ENCODE measurements around the gene IQSEC1. TPM values are rescaled to one million over a fixed set of nuclear protein-coding genes. Genes with fewer than 3 reads are reported as not detected.

The IQSEC1 gene
- total and polyA plus RNA-seq, 9 of the 15 experiments (the other 6 are each of a cell fraction or from before 2014, with no cell fraction given), result 0.56 to 39.0 (median 6.8) TPM

GRCh38 chr3:12953201-12953995, 119.8 kb downstream of the IQSEC1 start (continued):
- TF ChIP-seq HINFP (tag; conservative IDR thresholded peaks at IDR 0.05; ENCODE audit: low read depth) (peak; percentile 73), CXXC5 (CRISPR knock-in tag; IDR thresholded peaks at IDR 0.05) (peak; percentile 97), PHTF2 (CRISPR knock-in tag; IDR thresholded peaks at IDR 0.05) (no peak), ZNF644 (tag; IDR thresholded peaks at IDR 0.05; ENCODE audit: low read depth) (peak; percentile 82), ZNF695 (CRISPR knock-in tag; IDR thresholded peaks at IDR 0.05) (no peak), TAL1 (IDR thresholded peaks at IDR 0.05) (peak; percentile 95), ETS1 (conservative IDR thresholded peaks at IDR 0.05; ENCODE audit: control insufficient read depth, low read depth, low read length) (peak; percentile 94), DLX4 (CRISPR knock-in tag; IDR thresholded peaks at IDR 0.05) (no peak), ZNF449 (CRISPR knock-in tag; IDR thresholded peaks at IDR 0.05) (no peak), ZNF12 (CRISPR knock-in tag; IDR thresholded peaks at IDR 0.05) (no peak), NCOA1 (IDR thresholded peaks at IDR 0.05; ENCODE audit: low read depth) (peak; percentile 68; the same call in 1 of the 2 replicates), ZNF511 (CRISPR knock-in tag; IDR thresholded peaks at IDR 0.05) (no peak), SIN3A (IDR thresholded peaks at IDR 0.05; ENCODE audit: borderline replicate concordance in 2 of 2, control insufficient read depth in 1 of 2, low read depth in 2 of 2, low read length in 2 of 2) (peak; percentile 18 to 59; a peak in 2 of 4 replicates), JUNB (CRISPR knock-in tag; conservative IDR thresholded peaks at IDR 0.05) (no peak), ZNF668 (CRISPR knock-in tag; IDR thresholded peaks at IDR 0.05) (no peak; the same call in 1 of the 2 replicates), KHSRP (IDR thresholded peaks at IDR 0.05) (no peak), KDM1A (IDR thresholded peaks at IDR 0.05) (peak; percentile 38 to 54; a peak in 3 of 4 replicates), SRSF9 (IDR thresholded peaks at IDR 0.05; ENCODE audit: borderline replicate concordance, low read depth, low read length) (no peak), GATAD2B (IDR thresholded peaks at IDR 0.05; ENCODE audit: borderline replicate concordance) (no peak), IRF9 (tag; IDR thresholded peaks at IDR 0.05) (no peak), NR4A1 (CRISPR knock-in tag; IDR thresholded peaks at IDR 0.05) (no peak), NR4A1 (tag; IDR thresholded peaks at IDR 0.05) (peak; percentile 70)
